ENCODE measurements around the gene VWC2L. TPM values are rescaled to one million over a fixed set of nuclear protein-coding genes. Genes with fewer than 3 reads are reported as not detected.

The VWC2L gene
- total and polyA plus RNA-seq, 10 of the 15 experiments (the other 5 are each of a cell fraction or from before 2014, with no cell fraction given) = not detected

- TF ChIP-seq HCFC1 (IDR thresholded peaks at IDR 0.05; ENCODE audit: low read length) = no peak
Measured at GRCh38 chr2:214529514-214529913, 118.7 kb downstream of the VWC2L start (continued).

- Histone ChIP-seq H4K20me1 (ENCODE audit: control insufficient read depth, insufficient read depth) (no peaks in the 10 kb centered on the region), H3K27ac (ENCODE audit: control insufficient read depth, insufficient read depth) (no peak overlapping the region), H3K4me3 (no peak overlapping the region), H3K9ac (ENCODE audit: control insufficient read depth, insufficient read depth, low read length) (no peak overlapping the region), H3K4me1 (ENCODE audit: control insufficient read depth, insufficient read depth, low read length) (no peaks in the 10 kb centered on the region), H3K79me2 (ENCODE audit: control insufficient read depth, insufficient read depth, low read length) (no peaks in the 10 kb centered on the region), H3K9me3 (replicated peaks; ENCODE audit: control insufficient read depth, insufficient read depth, low read length) (no peaks in the 10 kb centered on the region), H2AFZ (ENCODE audit: control insufficient read depth, low read depth, low read length) (no peak overlapping the region), H3K27me3 (replicated peaks in 1 of 2; ENCODE audit: control insufficient read depth in 2 of 2, insufficient read depth in 2 of 2, low read length in 1 of 2) (no peaks in the 10 kb centered on the region), H3K36me3 (ENCODE audit: control insufficient read depth in 2 of 2, insufficient read depth in 2 of 2, low read length in 1 of 2) (no peaks in the 10 kb centered on the region), H3K4me2 (ENCODE audit: control insufficient read depth, insufficient read depth) (no peak overlapping the region)
- ATAC-seq = no peak
- in situ Hi-C loops (cut with MboI) = no loop called here
- no peak for FAIRE-seq
- ChIA-PET CTCF (interaction anchor here (0.8 kb wide), 1 partner anchor 11 kb away, joined by 3 read pairs; no protein-coding TSS in a partner anchor), RAD21 (ENCODE audit: unreplicated experiment) (no interaction called here), SMC1A (ENCODE audit: uncharacterized antibody, unreplicated experiment) (no interaction called here), POLR2A (no interaction called here)
- 17% methylated on average over 3 of the region's 3 CpGs for whole genome bisulfite sequencing (ENCODE audit: insufficient coverage, insufficient replicate concordance, low lambda C conversion rate, missing lambda C conversion rate)
- no peak for DNase-seq (ENCODE audit: low read depth, low spot score)
- no TSS peak for BruUV-seq (replicated peaks)
- intact Hi-C loops (cut with micrococcal nuclease; ENCODE audit: unreplicated experiment) = no loop called here
- TF ChIP-seq ZNF622 (IDR thresholded peaks at IDR 0.05) (no peak), ASH2L (IDR thresholded peaks at IDR 0.05; ENCODE audit: borderline replicate concordance, low read depth) (no peak), NFIC (IDR thresholded peaks at IDR 0.05; ENCODE audit: low read depth, low read length) (no peak), MAX (IDR thresholded peaks at IDR 0.05; ENCODE audit: low read depth, low read length) (no peak), CBX3 (IDR thresholded peaks at IDR 0.05; ENCODE audit: borderline replicate concordance, low read depth) (no peak), CEBPZ (IDR thresholded peaks at IDR 0.05; ENCODE audit: low read depth, low read length) (no peak), GATAD2B (conservative IDR thresholded peaks at IDR 0.05; ENCODE audit: low read depth) (no peak), ZBTB4 (CRISPR knock-in tag; IDR thresholded peaks at IDR 0.05) (no peak), ZZZ3 (IDR thresholded peaks at IDR 0.05; ENCODE audit: control insufficient read depth, insufficient read length, low read depth) (no peak), CUX1 (IDR thresholded peaks at IDR 0.05; ENCODE audit: insufficient replicate concordance, low read depth, low read length) (no peak)
Measured at GRCh38 chr2:214533541-214533940, 122.7 kb downstream of the VWC2L start.
